ENCODE data around the gene ROBO1.
A peak's percentile ranks its signal among the peaks of the same experiment; 100 is the strongest.
"Not testable (repeated sequence)": the region's sequence is repeated elsewhere in the genome, so short reads cannot be mapped to it uniquely, and the experiment has no call there.

The ROBO1 gene

DNA sequence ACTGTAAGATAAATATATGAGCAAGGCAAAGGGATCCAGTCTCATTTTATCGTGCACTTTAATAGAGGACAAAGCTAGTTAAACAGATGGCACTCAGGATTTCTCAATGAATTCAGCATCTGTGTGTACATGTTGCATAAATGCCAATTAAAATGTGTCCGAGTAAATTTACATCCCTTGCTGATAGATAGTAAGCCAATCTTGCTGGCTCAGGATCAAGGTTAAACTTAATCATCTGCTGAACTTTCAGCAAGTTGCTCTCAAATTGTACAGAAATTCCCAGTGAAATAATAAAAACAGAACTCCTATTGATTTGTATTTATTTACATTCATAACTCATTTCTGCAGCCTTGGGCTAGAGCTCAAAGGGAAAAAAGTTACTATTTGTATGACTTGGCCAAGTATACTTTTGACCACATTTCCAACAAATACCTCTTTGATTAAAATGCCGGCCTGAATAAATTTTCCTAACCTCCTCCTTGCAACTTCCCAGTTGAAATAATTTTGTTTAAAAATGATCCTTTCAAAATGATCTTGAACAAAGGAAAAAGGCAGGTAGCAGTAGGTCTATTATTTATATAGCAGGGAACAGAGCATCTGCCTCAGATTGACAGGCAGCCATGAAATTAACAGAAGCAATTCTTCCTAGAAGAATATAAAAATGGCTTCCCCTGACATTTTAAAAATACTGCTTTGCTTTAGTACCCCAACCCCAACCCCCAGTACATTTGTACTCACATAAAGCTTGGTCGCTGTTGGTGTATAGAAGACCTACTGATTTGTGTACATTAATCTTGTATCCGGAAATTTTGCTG is 1001.9 kb downstream of the ROBO1 start:
- peak; percentile 36 for DNase-seq

DNA sequence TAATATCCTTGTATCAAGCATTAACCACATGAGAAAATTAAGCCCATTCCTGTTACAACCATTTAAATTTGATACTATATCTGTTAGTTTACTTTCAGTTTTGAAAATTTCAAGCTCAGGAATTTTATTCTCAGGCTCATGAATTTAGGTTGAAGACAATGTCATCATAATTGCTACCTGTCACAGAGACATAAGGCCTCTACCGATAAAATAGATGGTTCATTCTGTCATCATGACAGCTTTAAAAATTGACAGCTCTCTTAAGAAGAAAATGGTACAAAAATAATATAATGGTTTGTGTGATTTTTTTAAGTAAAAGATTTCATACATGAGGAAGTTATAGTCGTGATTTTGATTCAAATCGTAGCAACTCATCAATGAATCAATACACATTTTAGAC is 1003.2 kb downstream of the ROBO1 start:
- peak; percentile 37 for DNase-seq

DNA sequence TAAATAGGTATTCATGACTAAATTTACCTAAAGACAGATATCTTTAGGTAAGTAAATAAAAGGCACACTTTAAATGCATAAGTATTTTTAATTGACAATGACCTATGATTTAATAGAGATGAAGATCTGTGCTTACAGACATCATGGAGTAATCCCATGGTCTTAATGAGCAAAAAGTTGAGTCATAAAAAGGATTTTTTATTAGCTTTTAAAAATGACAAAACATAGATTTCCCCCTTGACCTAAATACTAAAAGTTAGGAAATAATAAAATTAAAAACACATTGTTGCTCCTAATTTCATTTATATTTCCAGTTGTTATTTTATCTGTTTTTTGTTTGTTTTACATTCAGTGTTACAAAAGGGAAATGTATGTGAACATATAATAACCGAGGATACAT is 1005.7 kb downstream of the ROBO1 start:
- DNase-seq: no peak

DNA sequence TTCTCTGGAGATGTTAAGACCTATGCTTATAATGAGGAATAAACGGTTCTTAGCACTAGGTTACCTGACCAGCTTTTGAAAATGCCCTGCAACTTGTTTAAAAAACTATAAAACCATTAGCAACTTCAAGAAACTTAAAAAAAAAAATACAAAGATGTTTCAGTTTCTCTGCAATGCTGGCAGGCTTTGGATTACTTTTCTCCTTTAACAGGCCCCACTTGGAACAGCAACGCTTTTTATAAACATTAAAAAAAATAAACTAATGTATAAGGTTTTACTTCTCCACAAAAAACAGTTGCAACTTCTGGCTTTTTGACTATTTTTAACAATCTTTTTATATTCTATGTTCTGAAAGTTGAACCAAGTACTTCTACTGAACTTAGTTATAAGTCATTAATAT is 1006.7 kb downstream of the ROBO1 start:
- DNase-seq: no peak

DNA sequence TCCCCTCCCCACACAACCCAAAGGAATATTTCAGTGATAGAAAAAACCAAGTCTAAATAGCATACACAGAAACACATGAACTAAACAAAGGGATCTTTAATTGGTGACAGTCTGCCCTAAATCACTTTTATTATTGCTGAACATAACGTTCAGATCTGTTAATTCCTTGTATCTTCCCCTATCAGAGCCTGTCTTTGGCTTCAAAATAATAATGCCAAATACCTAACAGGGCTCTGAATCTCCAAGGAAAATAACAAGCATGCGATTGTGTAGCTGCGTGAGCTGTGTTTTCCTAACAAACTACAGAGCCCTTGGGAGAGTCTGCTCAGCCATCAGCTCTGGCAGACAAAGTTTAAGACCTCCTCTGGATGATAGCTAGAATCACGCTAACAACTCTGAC is 1010.1 kb downstream of the ROBO1 start:
- no peak for DNase-seq

DNA sequence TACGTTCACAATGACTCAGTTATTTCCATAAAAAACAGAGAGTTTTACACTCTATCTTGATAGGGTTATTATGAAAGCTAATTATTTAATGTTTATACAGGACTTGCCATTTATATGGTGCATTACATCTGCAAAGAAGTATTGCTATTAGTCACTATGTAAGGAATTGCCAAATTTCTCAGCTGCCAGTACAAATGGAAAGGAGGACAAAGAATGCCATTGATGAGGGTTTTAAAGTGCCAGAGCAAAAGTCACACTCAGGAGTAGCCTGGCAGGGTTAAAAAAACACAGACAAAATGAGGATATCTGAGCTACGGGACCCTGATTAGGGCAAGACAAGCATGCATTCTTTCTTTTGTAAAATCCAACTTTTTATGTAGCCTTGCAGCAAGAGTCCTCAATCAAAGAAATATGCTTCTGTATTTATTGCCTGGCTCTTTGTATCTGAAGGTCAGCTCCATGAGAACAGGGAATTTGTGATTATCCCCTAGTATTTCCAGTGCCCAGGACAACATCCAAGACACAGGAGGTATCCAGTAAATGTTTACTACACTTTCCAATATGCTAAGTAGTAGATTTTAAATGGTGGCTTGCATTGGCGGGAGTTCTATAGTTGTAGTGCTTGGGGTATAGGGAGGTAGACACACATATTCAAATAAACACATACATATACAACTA is 1013.6 kb downstream of the ROBO1 start:
- no peak for DNase-seq

DNA sequence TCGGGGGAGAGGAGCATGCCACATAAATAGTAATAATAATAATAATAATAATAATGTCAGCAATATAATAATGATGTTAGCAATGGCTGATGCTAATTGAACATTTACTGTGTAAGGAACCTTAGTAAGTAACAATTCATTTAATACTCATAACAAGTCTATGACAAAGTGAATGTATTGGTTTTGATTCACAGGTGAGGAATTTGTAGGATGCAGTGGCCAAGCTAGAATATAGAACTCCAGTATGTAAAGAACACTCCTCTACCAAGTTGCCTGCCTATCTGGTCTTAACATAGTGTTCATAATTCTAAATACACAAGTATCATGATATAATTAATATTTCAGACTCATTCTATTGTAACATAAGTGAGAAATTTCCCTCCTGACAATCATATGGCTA is 1016.5 kb downstream of the ROBO1 start:
- DNase-seq: no peak

DNA sequence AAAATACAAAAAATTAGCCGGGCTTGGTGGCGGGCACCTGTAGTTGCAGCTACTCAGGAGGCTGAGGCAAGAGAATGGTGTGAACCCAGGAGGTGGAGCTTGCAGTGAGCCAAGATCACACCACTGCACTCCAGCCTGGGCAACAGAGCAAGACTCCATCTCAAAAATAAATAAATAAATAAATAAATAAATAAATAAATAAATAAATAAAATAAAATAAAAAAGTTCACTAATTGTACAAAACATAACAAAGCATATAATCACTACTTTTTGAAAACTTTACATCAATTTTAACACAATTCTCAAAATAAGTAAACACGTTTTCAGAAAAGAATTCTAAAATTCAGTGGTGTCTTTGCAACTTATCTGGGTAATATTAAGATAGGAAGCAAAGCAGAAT is 1017.5 kb downstream of the ROBO1 start:
- DNase-seq: not testable (repeated sequence)

DNA sequence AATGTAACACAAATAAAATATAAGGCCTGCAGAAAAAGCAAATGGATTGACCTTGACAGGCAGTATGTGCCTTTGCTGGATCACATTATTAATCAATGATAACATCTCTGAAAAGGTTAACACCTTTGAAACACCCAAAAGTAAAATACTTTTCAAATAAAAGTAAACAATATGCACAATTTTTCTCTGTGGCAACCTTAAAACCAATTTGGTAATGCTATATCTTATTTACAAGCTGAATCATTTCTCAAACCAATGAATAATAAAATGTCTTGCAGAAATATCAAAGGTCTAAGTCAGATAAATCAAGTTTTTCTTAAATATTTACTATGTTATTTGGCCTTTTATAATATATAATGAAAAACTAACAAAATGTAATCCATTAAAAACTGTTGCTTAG is 1018.7 kb downstream of the ROBO1 start:
- no peak for DNase-seq

DNA sequence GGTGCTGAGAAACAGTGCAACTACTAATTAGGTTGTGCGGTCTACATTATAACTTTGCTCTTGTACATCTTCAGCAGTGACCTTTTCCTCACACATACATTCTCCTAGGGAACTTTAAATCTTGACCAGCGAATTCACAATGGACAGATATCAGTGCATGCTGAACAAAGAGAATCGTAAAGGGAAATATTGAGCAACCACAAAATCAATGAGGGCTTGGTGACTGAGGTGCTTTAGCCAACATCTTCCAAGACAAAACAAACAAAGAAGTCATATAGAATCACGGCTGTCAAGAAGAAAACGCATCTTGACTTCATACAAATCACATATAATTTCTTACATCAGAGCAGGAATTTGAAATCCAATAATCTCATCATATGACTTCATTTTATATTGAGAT is 1022.0 kb downstream of the ROBO1 start:
- no peak for DNase-seq

DNA sequence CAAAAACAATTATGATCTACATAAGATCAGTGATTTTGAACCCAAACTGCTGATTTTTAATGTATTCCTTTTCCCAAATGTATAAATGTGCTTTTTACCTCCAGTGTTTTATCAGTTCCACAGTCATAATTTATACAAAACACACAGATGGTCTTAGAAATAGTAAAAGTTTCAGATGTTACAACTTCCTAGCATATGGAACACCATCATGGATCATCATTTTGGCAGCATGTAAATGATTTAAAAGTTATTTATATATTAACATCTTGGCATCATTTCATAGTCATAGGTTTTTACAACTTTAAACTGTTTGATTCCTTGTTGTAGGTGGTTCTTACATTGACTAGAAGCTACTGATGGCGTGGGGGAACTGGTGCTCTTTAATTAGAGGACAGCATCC is 1025.3 kb downstream of the ROBO1 start:
- no peak for DNase-seq

DNA sequence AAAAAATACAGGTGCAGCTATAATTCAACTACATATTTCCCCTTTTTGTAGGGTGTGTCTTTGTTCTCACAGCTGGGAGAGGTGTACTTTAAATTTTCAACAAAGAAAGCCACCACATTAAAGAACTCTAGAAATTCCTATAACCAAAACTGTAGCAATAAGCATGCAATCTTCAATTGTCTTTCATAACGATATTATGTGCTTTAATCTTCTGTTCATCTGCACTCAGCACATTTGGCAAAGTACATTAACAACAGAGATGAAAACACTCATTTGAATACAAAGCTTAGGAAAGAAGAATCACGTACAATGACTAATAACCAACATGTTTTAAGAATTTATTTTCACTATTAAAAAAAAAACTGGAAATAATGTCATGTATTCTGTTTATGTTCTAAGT is 1025.8 kb downstream of the ROBO1 start:
- DNase-seq: no peak

DNA sequence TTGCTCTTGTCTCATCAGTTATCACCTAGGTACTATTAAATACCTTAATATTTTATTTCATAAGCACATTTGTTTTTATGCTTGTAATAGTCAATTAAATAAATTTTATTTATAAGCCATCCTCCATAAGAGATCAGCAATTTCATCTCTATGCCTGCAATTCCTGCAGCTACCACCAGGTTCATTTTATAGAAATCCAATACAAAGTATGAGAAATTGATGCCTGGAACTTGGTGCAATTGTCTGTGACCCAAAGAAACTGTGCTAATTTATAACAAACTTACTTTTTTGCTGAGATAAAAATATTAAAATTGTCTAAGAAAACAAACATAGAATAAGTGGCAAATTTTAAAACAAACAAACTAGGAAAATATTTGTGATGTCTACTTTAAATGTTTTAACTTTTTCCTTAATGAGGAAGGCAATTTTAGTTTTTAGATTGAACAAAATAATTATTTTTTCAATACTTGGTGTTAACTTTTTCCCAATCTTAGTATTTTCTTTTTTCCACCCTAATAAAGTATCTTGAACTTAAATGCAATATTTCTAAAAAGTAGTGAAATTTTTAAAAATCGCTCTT is 1026.6 kb downstream of the ROBO1 start:
- no peak for DNase-seq

DNA sequence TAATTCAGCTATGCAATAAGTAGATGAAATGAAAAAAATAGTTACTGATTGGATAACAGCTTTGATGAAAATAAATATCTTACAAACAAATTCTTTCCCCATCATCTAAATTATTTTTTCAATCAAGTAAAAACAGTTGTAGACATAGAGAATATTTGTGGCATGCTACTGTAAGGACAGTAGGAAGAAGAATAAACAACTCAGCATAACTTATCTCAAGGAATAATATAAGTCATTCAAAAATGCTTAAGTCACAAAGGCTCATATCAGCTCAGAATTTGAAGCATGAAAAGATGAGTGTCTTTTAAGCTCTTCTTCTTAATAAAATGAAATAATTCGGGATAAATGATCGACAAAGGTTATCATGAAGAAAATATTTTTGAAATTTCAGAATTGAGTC is 1029.0 kb downstream of the ROBO1 start:
- no peak for DNase-seq

DNA sequence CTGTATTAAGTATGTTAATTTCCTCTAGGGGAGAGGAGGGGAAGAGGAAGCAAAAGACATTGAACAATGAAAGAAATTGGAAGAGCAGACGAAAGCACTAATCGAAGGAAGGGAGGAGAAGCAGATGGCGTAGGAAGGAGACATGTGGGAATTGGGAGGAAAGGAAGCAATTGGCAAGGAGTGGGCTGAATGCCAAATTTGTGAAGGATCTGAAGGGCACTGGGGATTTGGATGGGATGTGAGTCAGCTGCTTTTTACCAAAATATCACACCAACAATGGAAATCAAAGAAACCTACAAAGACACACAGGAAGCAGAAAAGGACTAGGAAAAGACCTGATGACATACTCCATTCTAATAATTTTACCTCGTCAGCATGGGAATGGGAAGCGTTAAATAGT is 1029.8 kb downstream of the ROBO1 start:
- no peak for DNase-seq

DNA sequence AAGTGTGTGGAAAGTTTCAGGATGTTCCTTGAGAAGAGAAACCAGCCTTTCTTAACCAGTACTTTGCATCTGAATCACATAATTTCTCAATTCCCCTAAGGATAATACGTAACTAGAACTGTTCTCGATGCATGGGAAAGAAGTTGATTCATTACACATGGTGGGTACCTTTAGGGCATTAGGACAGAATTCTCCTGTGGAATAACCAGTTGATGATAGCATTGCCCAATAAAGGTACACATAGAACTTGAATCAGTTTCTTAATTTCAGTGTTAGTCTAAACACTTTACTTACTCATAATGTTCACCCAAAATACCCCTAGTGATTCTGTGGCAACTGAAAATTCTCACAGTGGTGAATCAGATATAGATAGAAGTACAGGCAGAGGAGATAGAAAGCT is 1030.9 kb downstream of the ROBO1 start:
- DNase-seq: no peak

DNA sequence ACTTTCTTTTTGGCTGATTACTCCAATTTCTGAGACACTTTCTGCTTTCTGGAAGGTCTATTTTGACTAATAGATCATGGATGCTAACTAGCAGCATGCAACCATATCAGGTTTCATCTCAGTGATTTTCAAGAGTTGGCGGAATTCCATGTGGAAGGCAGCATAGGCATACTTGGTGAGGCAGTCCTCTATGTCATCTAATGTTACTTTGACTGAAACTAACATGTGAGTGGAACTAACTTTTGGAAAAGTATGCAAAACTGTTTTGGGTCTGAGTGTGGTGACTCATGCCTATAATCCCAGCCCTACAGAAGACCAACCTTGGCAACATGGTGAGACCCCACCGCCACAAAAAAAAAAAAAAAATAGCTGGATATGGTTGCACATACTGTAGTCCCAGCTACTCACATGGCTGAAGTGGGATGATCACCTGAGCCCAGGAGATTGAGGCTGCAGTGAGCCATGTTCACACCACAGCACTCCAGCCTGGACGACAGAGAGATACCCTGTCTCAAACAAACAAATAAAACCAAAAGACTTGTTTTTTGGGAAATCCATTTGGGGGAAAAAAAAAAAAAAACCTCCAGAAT is 1033.7 kb downstream of the ROBO1 start:
- no peak for DNase-seq

DNA sequence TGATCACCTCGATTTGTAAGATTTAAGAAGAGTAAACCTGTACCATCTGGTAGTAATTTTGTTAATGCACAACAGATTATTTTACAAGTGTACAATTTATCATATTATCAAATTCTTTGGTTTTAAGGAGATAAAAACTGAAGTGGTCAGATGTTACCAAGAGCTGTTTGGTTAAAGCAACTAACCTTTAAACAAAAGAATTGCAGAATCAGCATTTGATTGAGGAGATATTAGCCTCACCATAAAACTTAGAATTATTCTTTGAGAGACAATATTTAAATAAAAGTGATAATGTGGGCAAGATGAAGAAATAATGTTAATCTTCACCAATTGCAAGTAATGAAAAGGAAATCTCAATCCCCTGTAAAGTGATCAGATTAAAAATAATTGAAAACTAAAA is 1034.9 kb downstream of the ROBO1 start:
- no peak for DNase-seq

DNA sequence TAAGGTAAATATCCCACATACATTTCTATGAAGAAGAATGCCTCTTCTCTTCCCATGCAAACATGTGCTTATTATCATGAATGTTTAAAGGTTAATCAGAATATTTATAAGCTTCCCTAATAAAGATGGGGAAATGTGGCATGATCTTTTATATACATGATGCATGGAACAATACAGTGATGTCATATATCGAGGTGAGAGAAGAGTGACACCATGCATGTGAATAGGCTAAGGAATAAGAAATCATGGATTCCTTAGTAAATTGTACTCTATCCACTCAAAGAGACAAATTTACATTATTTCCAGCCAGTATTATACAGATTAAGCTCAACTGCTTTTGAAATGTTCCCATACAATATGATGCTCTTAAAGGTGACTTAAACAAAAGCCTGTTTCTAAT is 1035.3 kb downstream of the ROBO1 start:
- no peak for DNase-seq

DNA sequence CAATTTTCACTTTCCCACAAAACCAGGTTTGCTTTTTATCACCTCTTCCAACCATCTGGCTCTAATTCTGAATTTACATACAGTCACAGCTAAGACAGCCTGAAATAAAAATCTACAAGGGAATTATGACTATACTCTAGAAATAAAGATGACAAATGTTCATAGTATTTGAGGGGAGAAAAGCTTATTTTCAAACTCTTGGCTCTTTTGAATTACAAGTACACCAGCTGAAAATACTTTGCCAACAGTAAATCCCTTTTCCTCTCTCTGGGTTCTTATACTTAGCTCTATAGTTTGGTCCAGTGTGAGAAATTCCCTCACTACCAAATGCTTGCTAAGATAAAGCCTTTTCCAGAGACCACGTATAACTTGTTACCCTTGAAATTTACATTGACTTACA is 1037.9 kb downstream of the ROBO1 start:
- no peak for DNase-seq

DNA sequence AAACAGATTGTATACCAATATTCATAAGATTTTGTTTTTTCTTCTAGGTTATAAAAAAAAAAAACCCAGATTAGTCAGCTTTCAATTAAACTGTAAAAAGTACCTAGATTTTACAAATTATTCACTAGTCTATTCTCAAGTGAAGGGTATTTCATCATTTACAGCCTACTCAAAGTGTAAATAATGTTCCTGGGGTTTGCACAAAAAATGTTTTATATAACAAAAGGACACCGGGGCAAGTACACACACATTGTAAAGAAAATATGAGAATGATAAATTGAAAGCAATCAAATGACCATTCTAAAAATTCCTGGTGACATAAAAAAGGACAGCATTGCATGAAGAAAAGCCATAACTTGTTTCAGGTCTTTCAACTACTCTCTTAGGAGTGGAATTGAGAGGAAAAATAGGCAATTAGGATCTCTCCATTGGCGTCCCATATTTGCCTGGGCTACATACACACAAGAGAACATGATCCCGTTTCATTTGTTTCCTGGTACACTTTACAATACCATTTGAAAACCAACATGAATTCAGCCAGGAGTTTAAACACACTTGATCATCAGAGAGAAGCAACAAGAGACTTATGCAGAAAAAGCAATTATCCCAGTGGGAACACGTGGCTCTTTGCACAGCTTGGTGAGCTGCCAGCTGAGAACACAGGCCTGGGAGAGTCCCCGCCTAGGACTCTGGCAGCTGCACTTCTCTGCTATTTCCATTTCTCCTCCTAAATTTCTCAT is 1039.2 kb downstream of the ROBO1 start:
- DNase-seq: peak; percentile 69

DNA sequence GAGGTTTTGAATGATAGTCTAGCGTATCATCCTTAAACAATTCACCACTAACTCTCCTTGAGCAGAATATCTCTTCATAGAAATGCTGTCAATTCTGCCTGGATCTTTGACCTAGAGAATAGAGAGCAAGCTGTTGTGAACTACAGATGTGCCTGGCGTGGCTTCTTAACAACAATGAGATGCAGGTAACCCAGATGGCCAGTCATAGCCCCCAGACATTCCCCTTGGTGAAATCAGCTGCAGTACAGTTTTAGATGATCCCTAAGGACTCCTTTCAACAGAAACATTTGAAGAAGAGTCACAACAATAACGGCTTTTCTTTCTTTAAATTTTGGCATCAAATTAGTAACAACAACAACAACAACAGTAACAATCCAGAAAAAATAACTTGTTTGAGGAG is 1041.3 kb downstream of the ROBO1 start:
- DNase-seq: peak; percentile 14

DNA sequence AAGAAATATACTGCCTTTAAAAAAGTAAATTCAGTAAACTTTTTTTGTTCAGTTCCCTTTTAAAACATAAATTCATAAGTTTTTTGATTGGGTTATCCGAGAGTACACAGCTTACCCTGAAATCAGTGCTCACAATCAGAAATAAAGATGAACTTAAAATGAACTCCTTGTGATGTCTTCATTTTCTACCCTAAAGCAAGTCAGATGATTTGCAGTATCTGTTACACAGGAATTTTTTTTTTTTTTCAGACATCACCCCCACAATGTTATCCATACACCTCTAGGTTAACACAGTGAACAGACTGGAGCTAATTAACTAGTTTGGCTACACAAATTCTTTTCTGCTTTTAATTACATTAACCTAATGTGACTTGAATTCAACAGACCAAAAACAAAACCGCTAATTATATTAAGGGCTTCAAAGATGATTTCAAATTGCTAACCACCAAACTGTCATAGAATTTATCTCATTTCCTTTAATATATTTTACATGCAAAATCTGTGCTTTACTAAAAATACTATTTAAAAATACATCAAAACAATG is 1042.0 kb downstream of the ROBO1 start:
- no peak for DNase-seq

Data from NCI-H2227 treated with DMSO at 0.1 percent for 48 hours (cell line).